Transverse colon (tissue), 4 donors: ENCODE data around the gene CLIC6. TPM values are rescaled to one million over a fixed set of nuclear protein-coding genes. Genes with fewer than 3 reads are reported as not detected.

Experiments
- DNase-seq: peaks from one replicate; pipeline ENCODE4 v3.0.0-alpha.2; 2019
- H3K27ac ChIP-seq, 4 donors: fragments of 200-600 bp; sonication (generic); 2 replicates each; pipeline ENCODE4 v1.5.1; 2016 to 2018; ENCODE audit warnings: inconsistent platforms in 4 of 4
- H3K27me3 ChIP-seq: fragments of 200-600 bp; sonication (generic); 2 replicates; pipeline ENCODE4 v1.5.1; 2017; ENCODE audit warnings: inconsistent platforms
- H3K36me3 ChIP-seq, 4 donors: fragments of 200-600 bp; sonication (generic); 2 replicates each; pipeline ENCODE4 v1.5.1; 2017 to 2019; ENCODE audit warnings: inconsistent platforms in 4 of 4
- H3K4me1 ChIP-seq, 4 donors: fragments of 200-600 bp; sonication (generic); 2 replicates each; pipeline ENCODE4 v1.5.1; 2017 to 2020; ENCODE audit warnings: inconsistent platforms in 4 of 4
- H3K4me3 ChIP-seq, 4 donors: fragments of 200-600 bp; sonication (generic); 1 replicate in 1 of 4; 2 replicates in 3 of 4; pipeline versions ENCODE4 v1.5.1 to v1.6.1; 2017 to 2019; ENCODE audit warnings: inconsistent platforms in 4 of 4
- H3K9me3 ChIP-seq, 2 donors: fragments of 200-600 bp; sonication (generic); 2 replicates each; pipeline ENCODE4 v1.5.1; 2017 to 2019; ENCODE audit warnings: inconsistent platforms in 2 of 2
- CTCF ChIP-seq, 5 experiments: fragments of 200-600 bp in 3 of 5; fragments of 450-650 bp in 2 of 5; sonication (generic) in 3 of 5; IDR thresholded peaks; 1 replicate in 2 of 5; 2 replicates in 3 of 5; pipeline ENCODE4 v1.5.1; 2016 to 2017; ENCODE audit warnings: antibody characterized with exemption in 5 of 5, inconsistent platforms in 3 of 5, mild to moderate bottlenecking in 2 of 5, moderate library complexity in 1 of 5
- EP300 ChIP-seq: sonication (generic); formaldehyde crosslinking; IDR thresholded peaks from one replicate; pipeline ENCODE4 v1.6.1; 2017; ENCODE audit warnings: antibody characterized with exemption, low read depth
- POLR2A ChIP-seq: fragments of 450-650 bp; IDR thresholded peaks from one replicate; pipeline ENCODE4 v1.6.1; 2016; ENCODE audit warnings: antibody characterized with exemption, mild to moderate bottlenecking, moderate library complexity
- POLR2AphosphoS5 ChIP-seq, 3 donors: sonication (generic); formaldehyde crosslinking; IDR thresholded peaks; one replicate each; pipeline ENCODE4 v1.6.1; 2016; ENCODE audit warnings: antibody characterized with exemption in 3 of 3
- WGBS, 2 donors: methylation state at CpG; one replicate each; pipeline ENCODE4 v1.1.5; 2018; ENCODE audit warnings: low coverage in 1 of 2; 5-methylcytosine and 5-hydroxymethylcytosine counted together
- in situ Hi-C, 4 donors: fragments of 200-750 bp; cut with MboI; loops; one replicate each; pipeline versions ENCODE4 v1.15.0 to v1.15.1; 2017; ENCODE audit warnings: low sequenced_read_pairs in 3 of 4, low pct_ligation_motif_present in 1 of 4, low pct_unique_long_range_greater_than_20kb in 1 of 4
- intact Hi-C: fragments of 100-400 bp; cut with DNase I; formaldehyde crosslinking; loops from one replicate; pipeline ENCODE4 v1.15.1; 2023; ENCODE audit warnings: low total_unique reads
- total RNA-seq, 4 donors: library from RNA; depleted of rRNA; stranded (reverse); fragments of >200 nt; gene quantifications; one replicate each; pipeline ENCODE4 v1.1.0, GENCODE V29; 2016

CLIC6 gene
- total RNA-seq, 4 donors from 2014 or later, result 0.37 to 4.9 (median 3.7) TPM; not detected in 1

GRCh38 chr21:34623516-34623915 is 45.3 kb upstream of the CLIC6 start:
- Histone ChIP-seq H3K9me3 (no peaks in the 10 kb centered on the region), H3K27me3 (peaks cover 9% of the 10 kb centered on the region), H3K36me3 (no peaks in the 10 kb centered on the region), H3K4me3 (no peak overlapping the region), H3K4me1 (no peaks in the 10 kb centered on the region), H3K27ac (no peak overlapping the region)
- DNase-seq, result no peak
- 78 to 87% methylated on average over 3 to 4 of the region's 4 CpGs for WGBS, 2 donors
- in situ Hi-C loops (loop anchor here in 3 of 4 donors (25.0 kb wide), 1 partner anchor 711 kb away; the partner anchor contains the start of gene ATP5PO (in 3 of the 3)), intact Hi-C loops (no loop called here)
- TF ChIP-seq POLR2A (no peak), EP300 (no peak), CTCF (IDR thresholded peaks at IDR 0.05) (no peak), POLR2AphosphoS5 (IDR thresholded peaks at IDR 0.05) (no peak)

GRCh38 chr21:34625030-34625593 is 43.7 kb upstream of the CLIC6 start:
- intact Hi-C loops (no loop called here), in situ Hi-C loops (loop anchor here in 1 of 4 donors (25.0 kb wide), 1 partner anchor 713 kb away; the partner anchor contains the start of gene ATP5PO)
- H3K27me3 ChIP-seq, result peaks cover 9% of the 10 kb centered on the region
- no peaks in the 10 kb centered on the region for H3K4me1 ChIP-seq
- no peak overlapping the region for H3K4me3 ChIP-seq
- no peaks in the 10 kb centered on the region for H3K36me3 ChIP-seq
- no peak for TF ChIP-seq EP300
- H3K27ac ChIP-seq, result no peak overlapping the region
- 37 to 58% methylated on average over 6 of the region's 6 CpGs for WGBS, 2 donors
- DNase-seq, result no peak
- no peaks in the 10 kb centered on the region for H3K9me3 ChIP-seq

GRCh38 chr21:34626131-34626530 is 42.7 kb upstream of the CLIC6 start:
- in situ Hi-C loops, result loop anchor here in 1 of 4 donors (25.0 kb wide), 1 partner anchor 714 kb away; the partner anchor contains the start of gene ATP5PO
- TF ChIP-seq EP300, result no peak
- no peak for TF ChIP-seq CTCF (IDR thresholded peaks at IDR 0.05)
- no peak for TF ChIP-seq POLR2A
- no peak for TF ChIP-seq POLR2AphosphoS5 (IDR thresholded peaks at IDR 0.05)
- Histone ChIP-seq H3K27me3 (peaks cover 9% of the 10 kb centered on the region), H3K27ac (no peak overlapping the region), H3K9me3 (no peaks in the 10 kb centered on the region), H3K4me1 (no peaks in the 10 kb centered on the region), H3K36me3 (no peaks in the 10 kb centered on the region), H3K4me3 (no peak overlapping the region)
- 87 to 92% methylated on average over 6 to 8 of the region's 8 CpGs for WGBS, 2 donors
- intact Hi-C loops, result no loop called here
- no peak for DNase-seq

- Histone ChIP-seq H3K4me1 (no peaks in the 10 kb centered on the region), H3K27ac (no peak overlapping the region), H3K27me3 (no peaks in the 10 kb centered on the region), H3K36me3 (no peaks in the 10 kb centered on the region), H3K9me3 (no peaks in the 10 kb centered on the region), H3K4me3 (no peak overlapping the region)
- no peak for TF ChIP-seq POLR2A
- no peak for TF ChIP-seq EP300
- no peak for TF ChIP-seq POLR2AphosphoS5 (IDR thresholded peaks at IDR 0.05)
- peak; percentile 79 to 86 (median 80) for TF ChIP-seq CTCF (IDR thresholded peaks at IDR 0.05)
- 11 to 15% methylated on average over 5 to 6 of the region's 6 CpGs for WGBS, 2 donors
- in situ Hi-C loops (loop anchor here in 1 of 4 donors (25.0 kb wide), 1 partner anchor 718 kb away; the partner anchor contains the start of gene ATP5PO), intact Hi-C loops (no loop called here)
- DNase-seq, result no peak
Observed at GRCh38 chr21:34630536-34631143, 38.2 kb upstream of the CLIC6 start.
